Measurements from ENCODE around the gene PKNOX1. TPM values are rescaled to one million over a fixed set of nuclear protein-coding genes. Genes with fewer than 3 reads are reported as not detected.

Gene PKNOX1
- total RNA-seq, 1 experiment from 2014 or later = 12.7 TPM

DNA sequence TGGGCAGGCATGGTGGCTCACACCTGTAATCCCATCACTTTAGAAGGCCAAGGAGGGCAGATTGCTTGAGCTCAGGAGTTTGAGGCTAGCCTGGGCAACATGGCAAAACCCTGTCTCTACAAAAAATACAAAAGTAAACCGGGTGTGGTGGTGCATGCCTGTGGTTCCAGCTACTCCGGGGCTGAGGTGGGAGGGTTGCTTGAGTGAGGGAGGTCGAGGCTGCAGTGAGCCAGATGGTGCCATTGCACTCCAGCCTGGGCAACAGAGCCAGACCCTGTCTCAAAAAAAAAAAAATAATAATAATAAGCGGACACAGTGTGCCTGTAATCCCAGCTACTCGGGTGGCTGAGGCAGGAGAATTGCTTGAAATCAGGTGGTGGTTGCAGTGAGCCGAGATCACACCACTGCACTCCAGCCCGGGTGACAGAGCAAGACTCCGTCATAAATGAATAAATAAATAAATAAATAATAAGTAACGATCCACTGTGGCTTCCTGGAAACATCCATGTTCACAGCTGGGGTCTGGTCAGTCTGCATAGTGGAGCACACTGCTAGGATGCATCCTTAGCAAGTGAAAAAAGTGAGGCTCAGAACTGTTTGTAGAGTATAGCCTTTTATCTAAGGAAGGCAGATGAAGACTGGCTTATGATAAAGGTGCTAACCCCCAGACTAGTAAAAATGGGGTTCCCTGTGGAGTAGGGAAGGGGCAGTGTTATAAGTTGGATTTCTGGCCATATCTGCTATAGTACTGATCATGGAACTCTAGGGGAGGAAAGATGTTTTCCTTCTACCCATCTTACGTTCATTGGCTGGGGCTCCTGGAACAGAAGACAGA lies 15.7 kb downstream of the PKNOX1 start:
- TF ChIP-seq POLR2A (IDR thresholded peaks at IDR 0.05; ENCODE audit: borderline replicate concordance, extremely low read depth, insufficient read depth, insufficient read length) (no peak), ELF1 (IDR thresholded peaks at IDR 0.05; ENCODE audit: borderline replicate concordance, low read depth) (no peak), EZH2phosphoT487 (IDR thresholded peaks at IDR 0.05; ENCODE audit: borderline replicate concordance) (no peak), SP1 (IDR thresholded peaks at IDR 0.05; ENCODE audit: low read depth) (no peak)
- H3K27ac ChIP-seq (ENCODE audit: low read depth, low read length) = no peak overlapping the region
- no TSS peak for BruUV-seq (replicated peaks)
- H3K9me2 ChIP-seq (ENCODE audit: insufficient read depth) = no peaks in the 10 kb centered on the region
- H3K4me3 ChIP-seq (replicated peaks in 1 of 2; ENCODE audit: low read depth in 1 of 2, low read length in 2 of 2) = no peak overlapping the region
- ChIA-PET RAD21 (ENCODE audit: low non-redundant PET in 1 of 2, low total read pairs in 2 of 2, uncharacterized antibody in 2 of 2, unreplicated experiment in 2 of 2) (no interaction called here), CTCF (no interaction called here), POLR2A (no interaction called here)
- no peak for ATAC-seq
- intact Hi-C loops (cut with micrococcal nuclease) = no loop called here
- peaks cover 3 to 24% of the 10 kb centered on the region in 2 experiments; a peak in 2 of 4 replicates for H3K4me1 ChIP-seq (ENCODE audit: control insufficient read depth in 1 of 2, insufficient read depth in 2 of 2, low read length in 2 of 2)
- no peaks in the 10 kb centered on the region for H3K9me3 ChIP-seq (ENCODE audit: control insufficient read depth in 1 of 2, insufficient read depth in 1 of 2, low read depth in 1 of 2, low read length in 2 of 2)
- H3K36me3 ChIP-seq (ENCODE audit: control insufficient read depth in 1 of 2, insufficient read depth in 2 of 2, low read length in 2 of 2) = no peaks in the 10 kb centered on the region
- H3K4me2 ChIP-seq (ENCODE audit: low read length) = no peak overlapping the region
- H2AFZ ChIP-seq (ENCODE audit: low read depth, low read length, poor library complexity, severe bottlenecking) = no peak overlapping the region
- H3K27me3 ChIP-seq (ENCODE audit: insufficient read depth, low read length) = no peaks in the 10 kb centered on the region
- H3K79me2 ChIP-seq (ENCODE audit: insufficient read depth, low read length) = peaks cover 4% of the 10 kb centered on the region; the same call in 1 of the 2 replicates
- H3K9ac ChIP-seq (ENCODE audit: low read length) = no peak overlapping the region
- no peak for DNase-seq (ENCODE audit: low read depth, low spot score)
- no peaks in the 10 kb centered on the region for H4K20me1 ChIP-seq (ENCODE audit: insufficient read depth)

DNA sequence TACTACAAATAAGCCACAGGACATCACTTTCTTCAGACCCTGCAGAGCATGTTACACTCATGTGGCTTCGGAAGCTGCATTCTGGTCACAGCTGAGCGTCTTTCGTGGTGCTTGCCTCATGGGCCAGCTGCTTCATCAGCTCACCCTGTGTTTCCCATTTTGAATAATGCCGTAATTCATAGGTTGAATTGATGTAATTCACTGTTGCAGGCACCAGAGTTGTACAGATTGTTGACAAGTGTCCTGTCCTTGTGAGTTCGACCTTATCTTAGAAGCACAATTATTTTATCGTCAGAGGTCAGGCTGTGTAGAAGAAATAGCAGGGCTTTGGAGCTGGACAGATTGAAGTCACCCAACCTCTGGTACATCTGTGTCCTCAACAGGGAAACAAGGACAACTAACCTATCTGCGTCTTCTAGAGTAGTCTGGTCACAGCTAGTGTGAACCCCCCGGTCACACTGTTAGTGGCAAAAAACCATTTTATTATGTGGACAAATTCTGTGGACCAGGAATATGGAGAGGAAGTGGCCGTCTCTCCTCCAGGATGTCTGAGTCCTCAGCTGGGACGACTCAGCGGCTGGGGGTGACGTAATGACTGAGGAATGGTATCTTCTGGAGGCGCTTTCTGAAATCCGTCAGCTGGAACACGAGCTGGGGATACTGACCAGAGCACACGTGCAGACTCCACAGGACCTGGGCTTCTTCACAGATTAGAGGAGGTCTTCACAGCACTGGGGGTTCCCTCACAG lies 17.8 kb downstream of the PKNOX1 start:
- TF ChIP-seq EZH2 (IDR thresholded peaks at IDR 0.05) (no peak), CBX3 (IDR thresholded peaks at IDR 0.05; ENCODE audit: low read depth) (no peak), SIN3A (IDR thresholded peaks at IDR 0.05; ENCODE audit: low read depth) (no peak), POLR2AphosphoS5 (IDR thresholded peaks at IDR 0.05; ENCODE audit: low read depth, low read length) (no peak), ZFX (IDR thresholded peaks at IDR 0.05) (no peak), RAD21 (IDR thresholded peaks at IDR 0.05; ENCODE audit: low read depth) (no peak), EGR1 (IDR thresholded peaks at IDR 0.05; ENCODE audit: low read depth) (no peak), TCF7L2 (IDR thresholded peaks at IDR 0.05; ENCODE audit: borderline replicate concordance, extremely low read depth, insufficient read depth, insufficient read length) (no peak), SRF (IDR thresholded peaks at IDR 0.05; ENCODE audit: low read depth) (no peak), YY1 (IDR thresholded peaks at IDR 0.05; ENCODE audit: extremely low read depth, insufficient replicate concordance, low read depth, low read length) (no peak), JUND (IDR thresholded peaks at IDR 0.05) (no peak), FOSL1 (IDR thresholded peaks at IDR 0.05; ENCODE audit: low read depth) (no peak), CEBPB (IDR thresholded peaks at IDR 0.05; ENCODE audit: low read depth) (no peak)
- TF ChIP-seq, protein P1, sequence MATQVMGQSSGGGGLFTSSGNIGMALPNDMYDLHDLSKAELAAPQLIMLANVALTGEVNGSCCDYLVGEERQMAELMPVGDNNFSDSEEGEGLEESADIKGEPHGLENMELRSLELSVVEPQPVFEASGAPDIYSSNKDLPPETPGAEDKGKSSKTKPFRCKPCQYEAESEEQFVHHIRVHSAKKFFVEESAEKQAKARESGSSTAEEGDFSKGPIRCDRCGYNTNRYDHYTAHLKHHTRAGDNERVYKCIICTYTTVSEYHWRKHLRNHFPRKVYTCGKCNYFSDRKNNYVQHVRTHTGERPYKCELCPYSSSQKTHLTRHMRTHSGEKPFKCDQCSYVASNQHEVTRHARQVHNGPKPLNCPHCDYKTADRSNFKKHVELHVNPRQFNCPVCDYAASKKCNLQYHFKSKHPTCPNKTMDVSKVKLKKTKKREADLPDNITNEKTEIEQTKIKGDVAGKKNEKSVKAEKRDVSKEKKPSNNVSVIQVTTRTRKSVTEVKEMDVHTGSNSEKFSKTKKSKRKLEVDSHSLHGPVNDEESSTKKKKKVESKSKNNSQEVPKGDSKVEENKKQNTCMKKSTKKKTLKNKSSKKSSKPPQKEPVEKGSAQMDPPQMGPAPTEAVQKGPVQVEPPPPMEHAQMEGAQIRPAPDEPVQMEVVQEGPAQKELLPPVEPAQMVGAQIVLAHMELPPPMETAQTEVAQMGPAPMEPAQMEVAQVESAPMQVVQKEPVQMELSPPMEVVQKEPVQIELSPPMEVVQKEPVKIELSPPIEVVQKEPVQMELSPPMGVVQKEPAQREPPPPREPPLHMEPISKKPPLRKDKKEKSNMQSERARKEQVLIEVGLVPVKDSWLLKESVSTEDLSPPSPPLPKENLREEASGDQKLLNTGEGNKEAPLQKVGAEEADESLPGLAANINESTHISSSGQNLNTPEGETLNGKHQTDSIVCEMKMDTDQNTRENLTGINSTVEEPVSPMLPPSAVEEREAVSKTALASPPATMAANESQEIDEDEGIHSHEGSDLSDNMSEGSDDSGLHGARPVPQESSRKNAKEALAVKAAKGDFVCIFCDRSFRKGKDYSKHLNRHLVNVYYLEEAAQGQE (IDR thresholded peaks at IDR 0.05; ENCODE audit: low read depth) = no peak
- Histone ChIP-seq H3K27me3 (ENCODE audit: insufficient read depth, low read length) (no peaks in the 10 kb centered on the region), H3K9me2 (ENCODE audit: insufficient read depth) (no peaks in the 10 kb centered on the region), H4K20me1 (ENCODE audit: insufficient read depth) (no peaks in the 10 kb centered on the region), H3K4me1 (ENCODE audit: control insufficient read depth in 1 of 2, insufficient read depth in 2 of 2, low read length in 2 of 2) (peaks cover 0 to 14% of the 10 kb centered on the region in 2 experiments; a peak in 1 of 4 replicates), H3K9ac (ENCODE audit: low read length) (no peak overlapping the region), H3K36me3 (ENCODE audit: control insufficient read depth in 1 of 2, insufficient read depth in 2 of 2, low read length in 2 of 2) (no peaks in the 10 kb centered on the region), H3K9me3 (ENCODE audit: control insufficient read depth in 1 of 2, insufficient read depth in 1 of 2, low read depth in 1 of 2, low read length in 2 of 2) (no peaks in the 10 kb centered on the region), H3K4me3 (replicated peaks in 1 of 2; ENCODE audit: low read depth in 1 of 2, low read length in 2 of 2) (no peak overlapping the region), H3K79me2 (ENCODE audit: insufficient read depth, low read length) (no peaks in the 10 kb centered on the region), H2AFZ (ENCODE audit: low read depth, low read length, poor library complexity, severe bottlenecking) (no peak overlapping the region), H3K4me2 (ENCODE audit: low read length) (no peak overlapping the region), H3K27ac (ENCODE audit: low read depth, low read length) (no peak overlapping the region)
- ATAC-seq = peak; percentile 32; the same call in 1 of the 2 replicates
- ChIA-PET CTCF (no interaction called here), RAD21 (ENCODE audit: low non-redundant PET in 1 of 2, low total read pairs in 2 of 2, uncharacterized antibody in 2 of 2, unreplicated experiment in 2 of 2) (no interaction called here), POLR2A (interaction anchor here (0.9 kb wide), 1 partner anchor 18 kb away, joined by 3 read pairs; the partner anchor contains the start of gene PKNOX1)
- intact Hi-C loops (cut with micrococcal nuclease) = no loop called here
- no peak for DNase-seq (ENCODE audit: low read depth, low spot score)
- BruUV-seq (replicated peaks) = TSS peak; percentile 30

All from HCT116 (cell line).